Measurements from ENCODE around the gene WBP1L.
A peak's percentile ranks its signal among the peaks of the same experiment; 100 is the strongest.
"Not testable (repeated sequence)": the region's sequence is repeated elsewhere in the genome, so short reads cannot be mapped to it uniquely, and the experiment has no call there.

Gene WBP1L

DNA sequence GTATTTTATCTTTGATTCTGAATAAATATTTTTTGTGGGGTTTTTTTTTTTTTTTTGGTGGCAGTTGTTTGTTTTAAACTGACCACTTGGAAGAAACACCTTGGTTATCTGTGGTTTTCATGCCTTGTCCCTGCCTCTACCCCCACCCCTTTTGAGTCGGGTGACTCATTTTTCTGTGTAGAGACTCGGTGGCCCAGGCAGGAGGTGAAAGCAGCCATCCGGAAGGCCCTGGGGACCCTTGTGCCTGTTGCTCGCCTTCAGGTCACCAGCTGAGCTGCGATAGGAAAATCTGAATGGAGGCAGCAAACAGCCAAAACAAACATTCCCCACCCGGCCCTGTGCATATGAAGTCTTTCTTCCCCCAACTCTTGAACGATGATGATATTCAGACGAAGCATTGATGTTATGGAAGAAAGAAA, 70.7 kb downstream of the WBP1L start:
- no peak for DNase-seq

DNA sequence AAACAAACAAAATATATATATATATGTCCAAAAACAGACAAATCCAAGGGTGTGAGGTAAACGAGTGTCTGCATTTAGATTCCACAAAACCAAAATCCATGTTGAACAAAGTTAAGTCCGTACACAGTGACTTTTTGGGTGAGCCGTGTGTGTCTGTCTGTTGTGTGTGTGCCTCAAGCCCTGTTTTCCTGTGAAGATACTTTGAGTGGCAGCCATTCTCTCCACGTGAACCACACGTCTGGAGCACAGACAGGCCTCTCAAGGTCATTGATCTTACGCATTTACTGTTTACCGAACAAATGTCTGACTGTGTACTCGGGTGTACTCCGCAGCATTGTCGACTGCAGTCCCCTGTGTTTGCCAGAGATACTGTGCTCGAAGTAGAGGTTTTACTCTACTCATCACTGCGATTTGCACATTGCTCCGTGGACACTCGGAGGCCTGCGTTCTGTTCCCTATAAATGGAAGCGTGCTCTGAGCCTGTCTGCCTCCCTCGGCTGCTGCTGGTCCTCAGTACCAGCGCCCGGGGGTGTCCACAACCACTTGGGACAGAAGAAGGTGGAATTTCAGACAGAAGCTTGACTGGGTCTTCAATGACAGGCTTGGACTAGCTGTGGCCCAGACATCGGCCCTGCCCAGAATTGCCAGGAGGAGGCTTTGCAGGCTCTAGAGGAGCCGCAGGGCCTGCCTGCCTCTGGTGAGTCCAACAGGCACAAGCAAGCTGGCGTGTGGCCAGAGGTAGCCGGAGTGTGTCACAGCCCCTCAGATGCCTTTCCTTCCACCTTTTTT, 71.3 kb downstream of the WBP1L start:
- DNase-seq: no peak

- no peak for DNase-seq
These were observed 72.2 kb downstream of the WBP1L start for GRCh38 chr10:102815790-102816549.

DNA sequence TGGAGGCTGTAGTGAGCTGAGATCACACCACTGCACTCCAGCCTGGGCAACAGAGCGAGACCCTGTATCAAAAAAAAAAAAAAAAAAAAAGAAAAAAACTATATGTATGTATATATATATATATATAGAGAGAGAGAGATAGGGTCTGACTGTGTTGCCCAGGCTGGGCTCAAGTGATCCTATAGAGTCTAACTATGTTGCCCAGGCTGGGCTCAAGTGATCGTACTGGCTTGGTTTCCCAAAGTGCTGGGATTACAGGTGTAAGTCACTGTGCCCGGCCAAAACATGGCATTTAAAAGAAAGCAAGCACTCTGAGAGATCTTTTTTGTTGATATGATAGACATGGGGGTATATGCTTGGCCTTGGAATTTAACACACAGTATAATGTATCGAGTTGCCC, 73.4 kb downstream of the WBP1L start:
- DNase-seq: no peak

DNA sequence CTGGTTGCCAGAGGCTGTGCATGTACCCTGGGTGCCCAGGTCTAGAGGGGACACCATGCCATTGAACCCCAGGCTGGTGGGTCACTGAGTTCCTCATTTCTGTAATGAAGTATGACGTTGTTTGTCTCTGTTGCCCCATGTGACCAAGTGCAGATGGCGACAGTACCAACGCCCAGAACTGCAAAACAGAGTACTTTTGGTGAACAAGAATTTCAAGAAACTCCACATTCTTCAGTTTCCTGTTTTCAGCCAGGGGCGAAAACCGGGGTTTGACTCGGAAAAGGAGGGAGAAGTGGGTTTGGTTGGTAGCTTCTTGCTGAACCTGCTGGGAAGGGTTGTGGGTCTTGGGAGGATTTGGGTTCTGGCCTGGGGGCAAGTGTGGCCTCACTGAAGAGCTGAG, 75.3 kb downstream of the WBP1L start:
- no peak for DNase-seq

DNA sequence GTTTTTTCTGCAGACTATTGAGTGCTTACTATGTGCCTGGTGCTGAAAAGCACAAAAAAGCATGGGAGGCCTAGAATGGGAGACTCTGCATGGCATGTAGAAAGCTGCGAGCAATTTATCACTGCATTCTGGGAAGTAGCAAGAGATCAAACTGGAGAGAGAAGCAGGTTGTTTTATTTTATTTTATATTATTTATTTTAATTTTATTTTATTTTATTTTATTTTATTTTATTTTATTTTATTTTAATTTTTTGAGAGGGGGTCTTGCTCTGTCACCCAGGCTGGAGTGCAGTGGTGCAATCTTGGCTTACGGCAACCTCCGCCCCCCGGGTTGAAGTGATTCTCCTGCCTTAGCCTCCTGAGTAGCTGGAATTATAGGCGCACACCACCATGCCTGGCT, 76.3 kb downstream of the WBP1L start:
- not testable (repeated sequence) for DNase-seq

- DNase-seq: no peak
These were observed 78.5 kb downstream of the WBP1L start for GRCh38 chr10:102822222-102822621.

DNA sequence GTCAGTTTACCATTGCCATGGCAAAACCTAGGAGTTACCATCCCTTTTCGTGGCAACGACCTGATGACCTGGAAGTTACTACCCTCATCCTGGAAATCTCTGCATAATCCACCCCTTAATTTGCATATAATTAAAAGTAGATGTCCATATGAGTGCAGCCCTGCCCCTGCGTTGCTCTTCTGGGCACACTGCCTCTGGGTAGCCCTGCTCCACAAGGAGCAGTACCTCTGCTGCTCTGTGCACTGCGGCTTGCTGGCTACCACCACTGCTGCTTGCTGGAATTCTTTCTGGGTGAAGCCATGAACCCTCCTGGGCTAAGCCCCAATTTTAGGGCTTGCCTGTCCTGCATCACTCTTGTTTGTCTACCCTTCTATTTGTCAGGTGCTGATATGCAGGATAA, 80.9 kb downstream of the WBP1L start:
- DNase-seq: no peak

DNA sequence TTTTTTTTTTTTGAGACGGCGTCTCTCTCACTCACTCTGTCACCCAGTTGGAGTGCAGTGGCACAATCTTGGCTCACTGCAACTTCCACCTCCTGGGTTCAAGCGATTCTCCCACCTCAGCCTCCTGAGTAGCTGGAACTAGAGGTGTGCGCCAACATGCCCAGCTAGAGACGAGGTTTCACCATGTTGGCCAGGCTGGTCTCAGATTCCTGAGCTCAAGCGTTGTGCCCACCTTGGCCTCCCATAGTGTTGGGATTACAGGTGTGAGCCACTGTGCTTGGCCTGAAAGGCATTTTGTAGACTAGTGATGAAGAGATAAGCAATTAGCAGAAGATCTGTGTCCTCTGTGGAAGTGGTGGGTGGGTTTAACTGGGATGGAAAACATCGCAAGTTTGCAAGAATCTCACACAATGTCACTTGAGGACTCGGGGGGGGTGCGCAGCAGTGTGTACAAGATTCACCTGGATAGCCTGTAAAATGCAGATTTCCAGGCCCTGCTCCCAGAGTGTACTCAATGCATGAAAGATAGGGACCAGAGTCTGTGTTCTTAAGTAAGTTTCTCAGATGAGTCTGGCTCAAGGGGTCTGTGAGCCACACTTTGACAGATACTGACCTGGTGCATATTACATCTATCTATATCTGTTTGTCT, 82.5 kb downstream of the WBP1L start:
- no peak for DNase-seq

GRCh38 chr10:102827597-102827975, 83.8 kb downstream of the WBP1L start:
- no peak for DNase-seq

DNA sequence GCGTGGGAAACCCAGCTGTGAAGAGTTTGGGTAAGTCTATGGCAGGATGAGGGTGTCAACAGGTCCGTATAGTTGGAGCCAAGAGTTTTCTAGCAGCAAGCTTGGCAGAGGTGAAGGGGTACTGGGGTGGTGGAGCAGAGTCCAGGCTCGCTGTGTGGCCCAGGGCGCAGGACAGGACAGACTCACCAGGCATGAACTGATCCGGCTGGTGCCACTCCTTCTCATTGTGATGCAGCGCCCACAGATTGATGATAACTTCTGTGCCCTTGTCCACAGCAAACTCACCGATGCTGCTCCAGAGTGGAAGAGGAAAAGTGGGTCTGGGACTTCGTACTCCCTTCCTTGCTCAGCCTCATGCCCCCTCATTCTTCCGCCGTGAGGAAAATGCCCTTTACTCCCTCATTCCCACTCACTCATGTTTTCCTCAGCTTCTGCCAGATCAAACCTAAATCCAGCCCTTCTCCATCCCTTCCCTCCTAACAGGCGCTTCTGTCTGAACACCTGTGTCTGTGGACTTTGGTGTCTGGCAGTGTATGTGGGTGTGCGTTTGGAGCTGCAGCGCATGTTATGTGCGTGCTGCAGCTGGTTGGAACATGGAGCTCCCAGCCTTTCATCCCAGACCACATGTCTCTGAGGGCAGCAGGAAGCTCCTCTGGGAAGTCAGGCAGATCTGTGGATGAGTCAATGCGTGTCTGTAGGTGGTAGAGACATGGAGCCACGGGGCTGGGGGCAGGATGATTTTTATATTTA, 87.7 kb downstream of the WBP1L start:
- DNase-seq: no peak

GRCh38 chr10:102832248-102832647, 88.5 kb downstream of the WBP1L start:
- no peak for DNase-seq

GRCh38 chr10:102832987-102833386, 89.2 kb downstream of the WBP1L start:
- no peak for DNase-seq

DNA sequence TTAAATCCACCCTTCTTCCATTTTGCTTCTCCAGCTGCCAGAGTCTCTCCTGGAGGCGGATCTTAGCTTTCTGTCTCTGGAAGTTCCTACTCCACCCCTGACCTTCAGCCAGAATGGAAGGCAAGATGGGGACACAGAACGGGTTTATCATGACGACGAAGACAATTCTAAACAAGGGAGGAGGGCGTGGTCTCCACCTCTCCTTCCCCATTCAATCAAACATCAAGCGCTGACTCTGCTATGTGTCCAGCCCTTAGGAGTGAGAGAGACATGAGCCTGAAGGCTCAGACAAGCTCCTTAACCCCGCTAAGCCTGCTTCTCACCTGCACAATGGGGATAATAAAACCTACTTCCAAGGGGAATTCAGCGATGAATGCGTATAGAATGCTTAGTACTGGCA, 90.4 kb downstream of the WBP1L start:
- DNase-seq: no peak

DNA sequence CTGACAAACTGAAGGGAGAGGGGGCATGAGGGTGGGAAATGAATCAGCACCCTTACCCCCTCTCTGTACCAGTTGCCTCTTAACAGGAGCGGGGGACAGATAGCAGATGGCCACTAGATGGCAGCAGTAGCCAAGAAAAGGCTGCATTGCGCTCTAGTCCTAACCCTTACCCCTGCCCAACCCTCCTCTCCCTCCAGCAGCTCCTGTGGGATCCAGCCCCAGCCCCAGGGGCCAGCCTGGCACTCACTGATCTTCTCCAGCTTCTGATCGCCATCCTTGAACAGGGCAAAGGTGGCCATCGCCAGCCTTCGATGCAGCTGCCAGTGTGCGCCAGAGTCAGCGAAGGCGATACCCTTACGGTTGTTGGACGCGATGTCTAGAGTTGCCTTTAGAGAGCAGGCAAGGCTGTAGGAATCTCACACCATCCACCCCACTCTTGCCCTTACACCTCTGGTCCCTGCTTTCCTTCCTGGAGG, 91.3 kb downstream of the WBP1L start:
- peak; percentile 55 for DNase-seq

GRCh38 chr10:102837230-102837721, 93.5 kb downstream of the WBP1L start, which contains the start of gene CYP17A1:
TSS of gene CYP17A1 (minus strand) at chr10:102837413. CDS start at chr10:102837361, 52 bp downstream.
- no peak for DNase-seq

GRCh38 chr10:102838276-102838927, 94.7 kb downstream of the WBP1L start:
- not testable (repeated sequence) for DNase-seq

- no peak for DNase-seq
These were observed 98.1 kb downstream of the WBP1L start for GRCh38 chr10:102841827-102842345.

GRCh38 chr10:102843139-102843538, 99.4 kb downstream of the WBP1L start:
- not testable (repeated sequence) for DNase-seq

DNA sequence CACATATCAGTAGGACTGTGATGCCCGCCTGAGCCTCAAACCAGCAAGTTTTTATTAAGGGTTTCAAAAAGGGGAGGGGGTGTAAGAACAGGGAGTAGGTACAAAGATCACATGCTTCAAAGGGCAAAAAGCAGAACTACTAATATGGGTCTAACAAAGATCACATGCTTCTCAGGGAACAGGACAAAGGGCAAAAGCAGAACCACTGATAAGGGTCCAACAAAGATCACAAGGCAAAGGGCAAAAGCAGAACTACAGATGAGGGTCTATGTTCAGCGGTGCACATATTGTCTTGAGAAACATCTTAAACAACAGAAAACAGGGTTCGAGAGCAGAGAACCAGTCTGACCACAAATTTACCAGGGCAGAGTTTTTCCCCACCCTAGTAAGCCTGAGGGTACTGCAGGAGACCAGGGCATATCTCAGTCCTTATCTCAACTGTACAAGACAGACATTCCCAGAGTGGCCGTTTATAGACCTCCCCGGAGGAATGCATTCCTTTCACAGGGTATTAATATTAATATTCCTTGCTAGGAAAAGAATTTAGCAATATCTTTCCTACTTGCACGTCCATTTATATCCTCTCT, 100.5 kb downstream of the WBP1L start:
- DNase-seq: not testable (repeated sequence)

DNA sequence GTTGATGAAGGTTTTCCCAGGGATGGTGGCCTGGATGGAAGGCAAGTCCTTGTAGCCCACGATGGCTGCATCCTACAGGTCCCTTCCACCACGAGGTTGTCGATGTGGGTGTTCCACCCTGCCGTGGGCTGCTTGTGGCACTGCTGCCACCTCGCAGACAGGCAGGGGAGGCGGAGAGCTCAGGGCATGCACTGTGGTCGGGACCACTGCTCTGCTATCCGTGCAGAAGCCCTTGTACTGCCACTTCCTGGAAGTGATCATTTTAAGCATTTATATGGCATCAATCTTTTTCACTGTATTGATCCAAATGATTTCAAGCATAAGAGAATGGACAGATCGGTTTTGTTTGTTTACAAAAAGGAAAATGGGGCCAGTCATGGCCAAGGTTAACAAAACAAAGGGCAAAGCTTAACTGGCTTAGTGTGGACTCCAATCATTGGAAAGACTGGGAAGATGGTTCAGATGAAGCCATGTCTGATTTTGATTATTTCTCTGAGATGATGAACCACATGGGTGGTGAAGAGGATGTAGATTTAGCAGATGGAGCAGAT, 101.7 kb downstream of the WBP1L start:
- DNase-seq: no peak

Data from effector CD8-positive, alpha-beta T cell (primary cell).